GM23248 (cell line): ENCODE results near the gene CFAP57.

Source experiments
- EZH2 ChIP-seq: fragments of 200-600 bp; sonication (generic); IDR thresholded peaks from 2 replicates; pipeline ENCODE4 v1.6.1; 2018; ENCODE audit warnings: antibody characterized with exemption, mild to moderate bottlenecking; ENCODE audit not compliant: insufficient read depth, poor library complexity, severe bottlenecking
- EZH2phosphoT487 ChIP-seq: fragments of 200-600 bp; sonication (generic); IDR thresholded peaks from 2 replicates; pipeline ENCODE4 v1.6.1; 2018; ENCODE audit warnings: antibody characterized with exemption, moderate library complexity, mild to moderate bottlenecking, low read depth; ENCODE audit not compliant: insufficient read depth

- TF ChIP-seq EZH2 (no peak), EZH2phosphoT487 (no peak)
Measured at GRCh38 chr1:43233631-43234030, 61.5 kb downstream of the CFAP57 start.
